ENCODE measurements around the gene UBE3B. TPM values are rescaled to one million over a fixed set of nuclear protein-coding genes. Genes with fewer than 3 reads are reported as not detected.

The UBE3B gene
- total RNA-seq, 1 experiment from 2014 or later, result 38.4 TPM

- DNase-seq, result no peak
- no peaks in the 10 kb centered on the region for H3K9me3 Mint-ChIP-seq (ENCODE audit: unreplicated experiment)
- ChIA-PET CTCF (interaction anchor here (0.6 kb wide), 1 partner anchor 81 kb away, joined by 6 read pairs; no protein-coding TSS in a partner anchor), POLR2A (no interaction called here)
- no peaks in the 10 kb centered on the region for H3K4me1 ChIP-seq
- no peak overlapping the region for H3K4me3 ChIP-seq (ENCODE audit: low read depth, low read length)
- BruUV-seq (replicated peaks), result no TSS peak
- H3K9me3 ChIP-seq, result no peaks in the 10 kb centered on the region
- H3K36me3 ChIP-seq (ENCODE audit: control insufficient read depth, insufficient read depth, low read length), result no peaks in the 10 kb centered on the region; the same call in 1 of the 2 replicates
- no peaks in the 10 kb centered on the region for H3K36me3 Mint-ChIP-seq (ENCODE audit: insufficient read depth, unreplicated experiment)
- H3K27me3 Mint-ChIP-seq (ENCODE audit: insufficient read depth, unreplicated experiment), result no peaks in the 10 kb centered on the region
- H3K27ac Mint-ChIP-seq (ENCODE audit: unreplicated experiment), result no peak overlapping the region
- no peaks in the 10 kb centered on the region for H3K27me3 ChIP-seq (replicated peaks; ENCODE audit: control insufficient read depth, insufficient read depth, low read length)
- no peaks in the 10 kb centered on the region for H3K4me1 Mint-ChIP-seq (ENCODE audit: low read depth, unreplicated experiment)
- intact Hi-C loops (cut with micrococcal nuclease; ENCODE audit: unreplicated experiment), result no loop called here
- H3K4me3 Mint-ChIP-seq (ENCODE audit: unreplicated experiment), result no peak overlapping the region
- TF ChIP-seq CTCF (IDR thresholded peaks at IDR 0.05; ENCODE audit: insufficient read depth in 1 of 2, low read depth in 1 of 2, low read length in 1 of 2, severe bottlenecking in 1 of 2, unreplicated experiment in 1 of 2), result no peak
Observed at GRCh38 chr12:109513051-109513450, 35.6 kb downstream of the UBE3B start.

GRCh38 chr12:109513977-109514376 is 36.5 kb downstream of the UBE3B start:
- no peak for DNase-seq
- Mint-ChIP-seq H3K36me3 (ENCODE audit: insufficient read depth, unreplicated experiment) (no peaks in the 10 kb centered on the region), H3K4me1 (ENCODE audit: low read depth, unreplicated experiment) (no peaks in the 10 kb centered on the region), H3K9me3 (ENCODE audit: unreplicated experiment) (no peaks in the 10 kb centered on the region), H3K4me3 (ENCODE audit: unreplicated experiment) (no peak overlapping the region), H3K27me3 (ENCODE audit: insufficient read depth, unreplicated experiment) (no peaks in the 10 kb centered on the region), H3K27ac (ENCODE audit: unreplicated experiment) (no peak overlapping the region)
- ChIA-PET CTCF (interaction anchor here (0.8 kb wide), 1 partner anchor 86 kb away, joined by 3 read pairs; no protein-coding TSS in a partner anchor), POLR2A (no interaction called here)
- Histone ChIP-seq H3K9me3 (no peaks in the 10 kb centered on the region), H3K27me3 (replicated peaks; ENCODE audit: control insufficient read depth, insufficient read depth, low read length) (no peaks in the 10 kb centered on the region), H3K36me3 (ENCODE audit: control insufficient read depth, insufficient read depth, low read length) (no peaks in the 10 kb centered on the region; the same call in none of the 2 replicates), H3K4me1 (no peaks in the 10 kb centered on the region), H3K4me3 (ENCODE audit: low read depth, low read length) (no peak overlapping the region)
- no peak for TF ChIP-seq CTCF (IDR thresholded peaks at IDR 0.05; ENCODE audit: insufficient read depth in 1 of 2, low read depth in 1 of 2, low read length in 1 of 2, severe bottlenecking in 1 of 2, unreplicated experiment in 1 of 2)
- no TSS peak for BruUV-seq (replicated peaks)
- intact Hi-C loops (cut with micrococcal nuclease; ENCODE audit: unreplicated experiment), result no loop called here

DNA sequence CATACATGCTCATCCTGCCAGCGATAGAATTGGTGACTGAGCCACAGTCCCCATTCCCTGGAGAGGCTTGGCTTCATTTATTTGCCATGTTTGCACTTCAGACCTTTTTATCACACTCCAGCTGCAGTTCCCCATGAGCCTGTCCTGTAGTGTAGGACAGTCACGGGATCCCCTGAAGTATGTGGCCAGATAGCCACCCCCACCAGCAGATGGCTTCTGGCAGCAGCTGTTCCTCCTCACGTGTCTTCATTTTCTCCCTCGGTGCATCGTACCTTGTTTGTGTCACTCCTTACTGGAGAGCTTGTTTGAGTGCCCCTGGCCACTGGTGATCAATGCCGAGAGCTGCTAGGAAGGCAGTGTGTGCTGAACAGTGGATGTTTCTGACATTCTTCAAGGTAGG is 40.2 kb downstream of the UBE3B start:
- Mint-ChIP-seq H3K27ac (ENCODE audit: unreplicated experiment) (no peak overlapping the region), H3K4me3 (ENCODE audit: unreplicated experiment) (no peak overlapping the region), H3K36me3 (ENCODE audit: insufficient read depth, unreplicated experiment) (no peaks in the 10 kb centered on the region), H3K9me3 (ENCODE audit: unreplicated experiment) (no peaks in the 10 kb centered on the region), H3K4me1 (ENCODE audit: low read depth, unreplicated experiment) (no peaks in the 10 kb centered on the region), H3K27me3 (ENCODE audit: insufficient read depth, unreplicated experiment) (no peaks in the 10 kb centered on the region)
- Histone ChIP-seq H3K9me3 (no peaks in the 10 kb centered on the region), H3K4me3 (ENCODE audit: low read depth, low read length) (no peak overlapping the region), H3K27me3 (replicated peaks; ENCODE audit: control insufficient read depth, insufficient read depth, low read length) (no peaks in the 10 kb centered on the region), H3K36me3 (ENCODE audit: control insufficient read depth, insufficient read depth, low read length) (no peaks in the 10 kb centered on the region; the same call in 1 of the 2 replicates), H3K4me1 (no peaks in the 10 kb centered on the region)
- DNase-seq, result no peak
- intact Hi-C loops (cut with micrococcal nuclease; ENCODE audit: unreplicated experiment), result loop anchor here (1.0 to 2.0 kb wide), 3 partner anchors 55 to 262 kb away; partner anchors contain the start of genes MMAB and MVK
- ChIA-PET CTCF (interaction anchor here (1.1 to 1.3 kb wide), 2 partner anchors 257 to 262 kb away, joined by 3 to 7 read pairs; no protein-coding TSS in a partner anchor), POLR2A (no interaction called here)
- no peak for TF ChIP-seq CTCF (IDR thresholded peaks at IDR 0.05; ENCODE audit: insufficient read depth in 1 of 2, low read depth in 1 of 2, low read length in 1 of 2, severe bottlenecking in 1 of 2, unreplicated experiment in 1 of 2)
- no TSS peak for BruUV-seq (replicated peaks)

Measured in Caco-2 (cell line).